Measurements from ENCODE around the gene TMC7.

DNA sequence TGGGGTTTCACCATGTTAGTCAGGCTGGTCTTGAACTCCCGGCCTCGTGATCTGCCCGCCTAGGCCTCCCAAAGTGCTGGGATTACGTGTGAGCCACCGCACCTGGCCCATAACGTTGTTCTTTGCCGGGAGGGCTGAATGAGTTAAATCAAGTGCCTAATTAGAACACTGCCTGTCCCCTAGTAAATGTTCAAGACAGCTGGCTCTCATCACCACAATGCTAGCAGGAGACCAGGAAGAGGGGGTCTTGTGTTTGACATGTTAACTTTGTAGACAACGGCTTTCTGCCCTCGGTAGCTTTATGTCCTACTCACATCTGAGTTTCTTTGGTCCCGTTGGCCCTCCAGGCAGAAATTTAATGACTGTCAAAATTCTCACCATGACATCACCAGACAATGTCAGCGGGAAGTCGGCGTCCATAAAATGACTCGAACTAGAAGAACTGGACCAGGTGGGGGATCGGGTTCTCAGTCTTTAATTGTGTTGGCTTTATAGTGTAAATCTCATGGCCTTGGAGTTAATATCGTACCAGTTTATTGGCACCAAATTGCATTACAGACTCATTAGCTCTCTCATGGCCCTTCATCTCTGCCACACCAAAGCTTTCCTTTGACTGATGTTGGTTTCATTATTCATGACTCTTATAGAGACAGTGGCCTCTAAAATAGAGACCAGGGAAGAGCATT is 118.6 kb downstream of the TMC7 start:
- TF ChIP-seq ZNF274 (IDR thresholded peaks at IDR 0.05; ENCODE audit: low read depth, low read length), result no peak
- TF ChIP-seq YY1 (IDR thresholded peaks at IDR 0.05; ENCODE audit: insufficient read depth, insufficient read length), result no peak
- TF ChIP-seq SUZ12 (IDR thresholded peaks at IDR 0.05; ENCODE audit: extremely low read depth, insufficient read depth, insufficient read length), result no peak
